Thyroid gland (tissue), 4 donors: ENCODE results near the gene SH3RF1. TPM values are rescaled to one million over a fixed set of nuclear protein-coding genes. Genes with fewer than 3 reads are reported as not detected.

Experiments
- DNase-seq, 2 donors: peaks; one replicate each; pipeline ENCODE4 v3.0.0-alpha.2; 2019
- H3K27ac ChIP-seq, 3 donors: fragments of 200-600 bp; sonication (generic); 1 replicate in 2 of 3; 2 replicates in 1 of 3; pipeline ENCODE4 v1.5.1; 2016 to 2019; ENCODE audit warnings: mild to moderate bottlenecking in 1 of 3, moderate library complexity in 1 of 3
- H3K27me3 ChIP-seq: fragments of 200-600 bp; sonication (generic); one replicate; pipeline ENCODE4 v1.5.1; 2019
- H3K36me3 ChIP-seq, 2 donors: fragments of 200-600 bp; sonication (generic); one replicate each; pipeline ENCODE4 v1.5.1; 2016 to 2019
- H3K4me1 ChIP-seq, 2 donors: fragments of 200-600 bp; sonication (generic); one replicate each; pipeline ENCODE4 v1.5.1; 2017 to 2019
- H3K4me3 ChIP-seq, 3 donors: fragments of 200-600 bp; sonication (generic); replicated peaks in 1 of 3; 1 replicate in 2 of 3; 2 replicates in 1 of 3; pipeline ENCODE4 v1.5.1; 2016; ENCODE audit warnings: mild to moderate bottlenecking in 1 of 3
- H3K9me3 ChIP-seq: fragments of 200-600 bp; sonication (generic); one replicate; pipeline ENCODE4 v1.5.1; 2017
- CTCF ChIP-seq, 6 experiments: fragments of 200-600 bp in 3 of 6; fragments of 450-650 bp in 3 of 6; sonication (generic) in 3 of 6; IDR thresholded peaks; one replicate each; pipeline ENCODE4 v1.5.1; 2016 to 2019; ENCODE audit warnings: antibody characterized with exemption in 6 of 6, mild to moderate bottlenecking in 2 of 6, inconsistent platforms in 1 of 6, moderate library complexity in 1 of 6
- POLR2A ChIP-seq, 2 donors: fragments of 450-650 bp; IDR thresholded peaks; one replicate each; pipeline ENCODE4 v1.6.1; 2017; ENCODE audit warnings: antibody characterized with exemption in 2 of 2, mild to moderate bottlenecking in 2 of 2, moderate library complexity in 1 of 2
- WGBS, 2 donors: methylation state at CpG; one replicate each; pipeline ENCODE4 v1.1.5; 2017; 5-methylcytosine and 5-hydroxymethylcytosine counted together
- intact Hi-C: fragments of 100-400 bp; cut with DNase I; formaldehyde crosslinking; loops from one replicate; pipeline ENCODE4 v1.15.1; 2023
- total RNA-seq, 4 donors: library from RNA; depleted of rRNA; stranded (reverse); fragments of >200 nt; gene quantifications; one replicate each; pipeline ENCODE4 v1.2.3, GENCODE V29; 2016

SH3RF1 gene
- 10 to 100 TPM; 29.0 to 41.7 (median 32.5) TPM for total RNA-seq

- no peaks in the 10 kb centered on the region for H3K27me3 ChIP-seq
- intact Hi-C loops: no loop called here
- peak; percentile 86 to 100 for TF ChIP-seq POLR2A (IDR thresholded peaks at IDR 0.05)
- TF ChIP-seq CTCF (IDR thresholded peaks at IDR 0.05): peak in 3 of 6 experiments; percentile 16 to 37 (median 25)
- peak; percentile 91 to 93 for DNase-seq
- 0% methylated on average over 19 of the region's 110 CpGs; no CpG with 5 or more reads in 1 of the 2 donors for WGBS, 2 donors
- no peaks in the 10 kb centered on the region for H3K36me3 ChIP-seq
- peaks cover 19 to 31% of the 10 kb centered on the region in 2 donors for H3K4me1 ChIP-seq
- no peaks in the 10 kb centered on the region for H3K9me3 ChIP-seq
- peak within 1 kb of the TSS; percentile 50 to 96 (median 76) for H3K4me3 ChIP-seq
- peak within 1 kb of the TSS; percentile 87 to 98 (median 98) for H3K27ac ChIP-seq
These were observed at the start of gene SH3RF1 for GRCh38 chr4:169270810-169271691. SH3RF1 (minus strand) TSS chr4:169270956; CDS start chr4:169269212, 1,744 bp downstream.

GRCh38 chr4:169315530-169316343, 45.0 kb upstream of the SH3RF1 start:
- Histone ChIP-seq H3K4me3 (no peak overlapping the region), H3K4me1 (peaks cover 13 to 19% of the 10 kb centered on the region in 2 donors), H3K36me3 (no peaks in the 10 kb centered on the region), H3K27me3 (no peaks in the 10 kb centered on the region), H3K9me3 (no peaks in the 10 kb centered on the region), H3K27ac (peak overlapping the region; percentile 8 to 47 (median 9))
- 46 to 54% methylated on average over 5 of the region's 5 CpGs for WGBS, 2 donors
- DNase-seq: peak; percentile 10 to 17
- intact Hi-C loops: no loop called here
- TF ChIP-seq POLR2A (IDR thresholded peaks at IDR 0.05): no peak
- no peak for TF ChIP-seq CTCF (IDR thresholded peaks at IDR 0.05)

GRCh38 chr4:169314906-169315305, 44.1 kb upstream of the SH3RF1 start:
- 6 to 16% methylated on average over 8 of the region's 8 CpGs for WGBS, 2 donors
- TF ChIP-seq POLR2A (IDR thresholded peaks at IDR 0.05) (no peak), CTCF (IDR thresholded peaks at IDR 0.05) (no peak)
- Histone ChIP-seq H3K27ac (peak overlapping the region; percentile 47 to 72 (median 61)), H3K4me1 (peaks cover 13 to 19% of the 10 kb centered on the region in 2 donors), H3K36me3 (no peaks in the 10 kb centered on the region), H3K27me3 (no peaks in the 10 kb centered on the region), H3K9me3 (no peaks in the 10 kb centered on the region), H3K4me3 (no peak overlapping the region)
- intact Hi-C loops: no loop called here
- DNase-seq: peak; percentile 93

- Histone ChIP-seq H3K9me3 (no peaks in the 10 kb centered on the region), H3K4me3 (no peak overlapping the region), H3K36me3 (no peaks in the 10 kb centered on the region), H3K27me3 (no peaks in the 10 kb centered on the region), H3K27ac (peak overlapping the region in 1 of 3 donors; percentile 61), H3K4me1 (peaks cover 13 to 19% of the 10 kb centered on the region in 2 donors)
- intact Hi-C loops: no loop called here
- no peak for DNase-seq
- 94 to 96% methylated on average over 2 of the region's 2 CpGs for WGBS, 2 donors
- TF ChIP-seq CTCF (IDR thresholded peaks at IDR 0.05): no peak
- TF ChIP-seq POLR2A (IDR thresholded peaks at IDR 0.05): no peak
These were observed 43.0 kb upstream of the SH3RF1 start for GRCh38 chr4:169313732-169314131.
